ENCODE measurements around the gene CDC42EP1.
"Not testable (repeated sequence)": the region's sequence is repeated elsewhere in the genome, so short reads cannot be mapped to it uniquely, and the experiment has no call there.

The CDC42EP1 gene

GRCh38 chr22:37589636-37590035 lies 29.4 kb downstream of the CDC42EP1 start:
- no peak for TF ChIP-seq PKNOX1 (IDR thresholded peaks at IDR 0.05)
- TF ChIP-seq BHLHE40 (IDR thresholded peaks at IDR 0.05; ENCODE audit: borderline replicate concordance) = no peak
- no peak for TF ChIP-seq FOXK2 (IDR thresholded peaks at IDR 0.05)
- no peak for TF ChIP-seq ARNT (IDR thresholded peaks at IDR 0.05)
- TF ChIP-seq FOXA1 (IDR thresholded peaks at IDR 0.05) = no peak
- TF ChIP-seq CTBP1 (IDR thresholded peaks at IDR 0.05; ENCODE audit: borderline replicate concordance) = no peak
- TF ChIP-seq FOXM1 (IDR thresholded peaks at IDR 0.05; ENCODE audit: borderline replicate concordance) = no peak
- TF ChIP-seq TARDBP (IDR thresholded peaks at IDR 0.05) = no peak
- no peak for TF ChIP-seq NFRKB (IDR thresholded peaks at IDR 0.05)
- TF ChIP-seq ZNF384 (IDR thresholded peaks at IDR 0.05) = no peak
- no peak for TF ChIP-seq ELF4 (IDR thresholded peaks at IDR 0.05)
- no peak for TF ChIP-seq SP1 (IDR thresholded peaks at IDR 0.05)
- no peak for TF ChIP-seq L3MBTL2 (conservative IDR thresholded peaks at IDR 0.05)
- TF ChIP-seq HDGF (IDR thresholded peaks at IDR 0.05; ENCODE audit: borderline replicate concordance) = no peak
- no peak for TF ChIP-seq SUZ12 (IDR thresholded peaks at IDR 0.05)
- no peak for TF ChIP-seq LEF1 (IDR thresholded peaks at IDR 0.05; ENCODE audit: borderline replicate concordance)
- CTCF ChIA-PET = interaction anchor here (0.7 to 5.2 kb wide), 2 partner anchors 17 to 50 kb away, joined by 3 to 47 read pairs; partner anchors contain the start of gene GGA1
- POLR2A ChIA-PET = interaction anchor here (0.6 to 2.3 kb wide), 3 partner anchors 18 to 28 kb away, joined by 3 to 8 read pairs (median 7); partner anchors contain the start of gene GGA1
- DNase-seq (ENCODE audit: extremely low spot score) = no peak

- POLR2A ChIA-PET = interaction anchor here (0.6 to 1.7 kb wide), 2 partner anchors 14 to 16 kb away, joined by 3 to 4 read pairs; no protein-coding TSS in a partner anchor
- not testable (repeated sequence) for DNase-seq (ENCODE audit: extremely low spot score)
- CTCF ChIA-PET = interaction anchor here (1.0 to 5.2 kb wide), 4 partner anchors 16 to 51 kb away, joined by 3 to 47 read pairs (median 4); partner anchors contain the start of gene GGA1
Measured at GRCh38 chr22:37591081-37591480, 30.8 kb downstream of the CDC42EP1 start.

GRCh38 chr22:37591823-37592404 lies 31.6 kb downstream of the CDC42EP1 start:
- TF ChIP-seq ELF4 (IDR thresholded peaks at IDR 0.05) = no peak
- no peak for TF ChIP-seq ZNF384 (IDR thresholded peaks at IDR 0.05)
- no peak for TF ChIP-seq HDGF (IDR thresholded peaks at IDR 0.05; ENCODE audit: borderline replicate concordance)
- no peak for TF ChIP-seq LEF1 (IDR thresholded peaks at IDR 0.05; ENCODE audit: borderline replicate concordance)
- TF ChIP-seq FOXA1 (IDR thresholded peaks at IDR 0.05) = no peak
- TF ChIP-seq SUZ12 (IDR thresholded peaks at IDR 0.05) = no peak
- TF ChIP-seq ARNT (IDR thresholded peaks at IDR 0.05) = no peak
- no peak for TF ChIP-seq PKNOX1 (IDR thresholded peaks at IDR 0.05)
- no peak for TF ChIP-seq CTBP1 (IDR thresholded peaks at IDR 0.05; ENCODE audit: borderline replicate concordance)
- ChIA-PET CTCF (interaction anchor here (0.6 to 5.2 kb wide), 31 partner anchors 8 to 316 kb away, joined by 3 to 51 read pairs (median 4); partner anchors contain the start of genes GGA1, LGALS2 and PDXP), POLR2A (interaction anchor here (0.7 to 2.0 kb wide), 19 partner anchors 10 to 143 kb away, joined by 3 to 32 read pairs (median 4); partner anchors contain the start of genes CDC42EP1 and GGA1)
- no peak for DNase-seq (ENCODE audit: extremely low spot score)

- DNase-seq (ENCODE audit: extremely low spot score) = no peak
- TF ChIP-seq PKNOX1 (IDR thresholded peaks at IDR 0.05) = no peak
- TF ChIP-seq ARNT (IDR thresholded peaks at IDR 0.05) = no peak
- TF ChIP-seq HDGF (IDR thresholded peaks at IDR 0.05; ENCODE audit: borderline replicate concordance) = no peak
- no peak for TF ChIP-seq LEF1 (IDR thresholded peaks at IDR 0.05; ENCODE audit: borderline replicate concordance)
- TF ChIP-seq SUZ12 (IDR thresholded peaks at IDR 0.05) = no peak
- no peak for TF ChIP-seq FOXA1 (IDR thresholded peaks at IDR 0.05)
- no peak for TF ChIP-seq ELF4 (IDR thresholded peaks at IDR 0.05)
- no peak for TF ChIP-seq CTBP1 (IDR thresholded peaks at IDR 0.05; ENCODE audit: borderline replicate concordance)
- no peak for TF ChIP-seq SP1 (IDR thresholded peaks at IDR 0.05)
- POLR2A ChIA-PET = interaction anchor here (1.6 kb wide), 1 partner anchor 14 kb away, joined by 5 read pairs; the partner anchor contains the start of gene GGA1
- CTCF ChIA-PET = no interaction called here
Measured at GRCh38 chr22:37594237-37594636, 34.0 kb downstream of the CDC42EP1 start.

GRCh38 chr22:37599153-37599552 lies 38.9 kb downstream of the CDC42EP1 start:
- ChIA-PET POLR2A (interaction anchor here (1.8 kb wide), 1 partner anchor 9 kb away, joined by 9 read pairs; the partner anchor contains the start of gene GGA1), CTCF (interaction anchor here (0.6 to 1.2 kb wide), 3 partner anchors 9 to 37 kb away, joined by 3 read pairs; no protein-coding TSS in a partner anchor)
- TF ChIP-seq SUZ12 (IDR thresholded peaks at IDR 0.05) (no peak), FOXA1 (IDR thresholded peaks at IDR 0.05) (no peak), FOXK2 (IDR thresholded peaks at IDR 0.05) (no peak), CTBP1 (IDR thresholded peaks at IDR 0.05; ENCODE audit: borderline replicate concordance) (no peak), ZNF384 (IDR thresholded peaks at IDR 0.05) (no peak), NFRKB (IDR thresholded peaks at IDR 0.05) (no peak), ELF4 (IDR thresholded peaks at IDR 0.05) (no peak), LEF1 (IDR thresholded peaks at IDR 0.05; ENCODE audit: borderline replicate concordance) (no peak), FOXM1 (IDR thresholded peaks at IDR 0.05; ENCODE audit: borderline replicate concordance) (no peak), SP1 (IDR thresholded peaks at IDR 0.05) (no peak), PKNOX1 (IDR thresholded peaks at IDR 0.05) (no peak), L3MBTL2 (conservative IDR thresholded peaks at IDR 0.05) (no peak), ARNT (IDR thresholded peaks at IDR 0.05) (no peak), HDGF (IDR thresholded peaks at IDR 0.05; ENCODE audit: borderline replicate concordance) (no peak), TARDBP (IDR thresholded peaks at IDR 0.05) (no peak), BHLHE40 (IDR thresholded peaks at IDR 0.05; ENCODE audit: borderline replicate concordance) (no peak)
- DNase-seq (ENCODE audit: extremely low spot score) = no peak
